Measurements from ENCODE around the gene IQGAP2.

DNA sequence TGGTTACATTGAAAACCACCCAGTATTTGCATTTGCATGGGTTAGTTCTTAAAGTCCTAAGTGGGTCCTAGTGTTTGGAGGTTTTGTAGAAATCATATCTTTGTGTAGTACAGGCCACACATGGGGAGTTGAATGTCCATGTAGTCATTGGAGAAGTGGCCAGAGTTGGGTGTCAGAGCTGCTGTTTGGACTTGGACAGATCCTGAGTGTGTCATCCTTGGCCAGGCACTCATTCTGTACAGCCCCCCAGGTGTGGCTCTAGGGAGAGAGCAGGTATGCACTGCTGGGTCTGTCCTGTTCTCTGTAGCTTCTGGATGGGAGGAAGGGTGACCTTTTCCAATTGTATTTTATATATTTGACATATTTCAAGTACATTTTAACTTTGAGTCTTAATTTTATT, 82.4 kb downstream of the IQGAP2 start:
- TF ChIP-seq, protein P1, sequence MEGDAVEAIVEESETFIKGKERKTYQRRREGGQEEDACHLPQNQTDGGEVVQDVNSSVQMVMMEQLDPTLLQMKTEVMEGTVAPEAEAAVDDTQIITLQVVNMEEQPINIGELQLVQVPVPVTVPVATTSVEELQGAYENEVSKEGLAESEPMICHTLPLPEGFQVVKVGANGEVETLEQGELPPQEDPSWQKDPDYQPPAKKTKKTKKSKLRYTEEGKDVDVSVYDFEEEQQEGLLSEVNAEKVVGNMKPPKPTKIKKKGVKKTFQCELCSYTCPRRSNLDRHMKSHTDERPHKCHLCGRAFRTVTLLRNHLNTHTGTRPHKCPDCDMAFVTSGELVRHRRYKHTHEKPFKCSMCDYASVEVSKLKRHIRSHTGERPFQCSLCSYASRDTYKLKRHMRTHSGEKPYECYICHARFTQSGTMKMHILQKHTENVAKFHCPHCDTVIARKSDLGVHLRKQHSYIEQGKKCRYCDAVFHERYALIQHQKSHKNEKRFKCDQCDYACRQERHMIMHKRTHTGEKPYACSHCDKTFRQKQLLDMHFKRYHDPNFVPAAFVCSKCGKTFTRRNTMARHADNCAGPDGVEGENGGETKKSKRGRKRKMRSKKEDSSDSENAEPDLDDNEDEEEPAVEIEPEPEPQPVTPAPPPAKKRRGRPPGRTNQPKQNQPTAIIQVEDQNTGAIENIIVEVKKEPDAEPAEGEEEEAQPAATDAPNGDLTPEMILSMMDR (IDR thresholded peaks at IDR 0.05), result no peak
- TF ChIP-seq EP300 (IDR thresholded peaks at IDR 0.05; ENCODE audit: low read depth), result no peak

All from transverse colon (tissue), 3 donors.